Breast epithelium (tissue), 3 donors: ENCODE results near the gene RBM33.

Source experiments
- CTCF ChIP-seq, 3 donors: fragments of 450-650 bp; IDR thresholded peaks; one replicate each; pipeline ENCODE4 v1.5.1; 2016 to 2017; ENCODE audit warnings: antibody characterized with exemption in 3 of 3, mild to moderate bottlenecking in 3 of 3, moderate library complexity in 3 of 3
- POLR2A ChIP-seq: fragments of 450-650 bp; IDR thresholded peaks from one replicate; pipeline ENCODE4 v1.6.1; 2016; ENCODE audit warnings: antibody characterized with exemption, mild to moderate bottlenecking, moderate library complexity

GRCh38 chr7:155782466-155782865 is 138.0 kb downstream of the RBM33 start:
- no peak for TF ChIP-seq CTCF (IDR thresholded peaks at IDR 0.05)
- TF ChIP-seq POLR2A: no peak
